Common myeloid progenitor, CD34-positive (primary cell): Measurements from ENCODE around the gene IFT74.

ENCODE experiments used
- CTCF ChIA-PET: fragments of 350-600 bp; sonication (Branson Sonifier 250); formaldehyde crosslinking; loops from one replicate; lab custom pipeline; 2021; ENCODE audit warnings: antibody characterized with exemption; lab: Charles Lee
- POLR2A ChIA-PET: fragments of 350-600 bp; sonication (Branson Sonifier 250); formaldehyde crosslinking; loops from one replicate; lab custom pipeline; 2021; ENCODE audit warnings: antibody characterized with exemption; lab: Charles Lee
- DNase-seq, 3 donors: peaks; one replicate each; pipeline versions ENCODE4 v3.0.0 to v3.0.0-alpha.2; 2013
- H3K27ac ChIP-seq, 2 experiments: 1 replicate in 1 of 2; 2 replicates in 1 of 2; pipeline ENCODE4 v1.7.0; 2013; ENCODE audit warnings: inconsistent platforms in 2 of 2, low read length in 2 of 2, mild to moderate bottlenecking in 2 of 2, low read depth in 1 of 2, moderate library complexity in 1 of 2; ENCODE audit not compliant: severe bottlenecking in 2 of 2, insufficient read depth in 1 of 2, poor library complexity in 1 of 2
- H3K27me3 ChIP-seq, 5 experiments: replicated peaks in 2 of 5; 1 replicate in 3 of 5; 2 replicates in 2 of 5; pipeline versions ENCODE4 v1.6.1 to v1.7.0; 2013; ENCODE audit warnings: low read length in 4 of 5, mild to moderate bottlenecking in 2 of 5, moderate library complexity in 2 of 5, inconsistent platforms in 1 of 5; ENCODE audit not compliant: insufficient read depth in 5 of 5, control insufficient read depth in 4 of 5
- H3K36me3 ChIP-seq, 4 experiments: 1 replicate in 2 of 4; 2 replicates in 2 of 4; pipeline versions ENCODE4 v1.6.1 to v1.7.0; 2013; ENCODE audit warnings: low read length in 3 of 4, control low read depth in 1 of 4, mild to moderate bottlenecking in 1 of 4; ENCODE audit not compliant: control insufficient read depth in 4 of 4, insufficient read depth in 4 of 4
- H3K4me1 ChIP-seq, 4 experiments: 1 replicate in 3 of 4; 2 replicates in 1 of 4; pipeline versions ENCODE4 v1.6.1 to v1.7.1; 2013; ENCODE audit warnings: low read length in 3 of 4, mild to moderate bottlenecking in 3 of 4, control low read depth in 1 of 4, inconsistent platforms in 1 of 4, moderate library complexity in 1 of 4; ENCODE audit not compliant: control insufficient read depth in 4 of 4, insufficient read depth in 4 of 4; ENCODE audit errors: control extremely low read depth in 1 of 4
- H3K4me3 ChIP-seq, 7 experiments: 1 replicate in 4 of 7; 2 replicates in 3 of 7; pipeline versions ENCODE4 v1.5.1 to v1.7.0; 2013; ENCODE audit warnings: mild to moderate bottlenecking in 7 of 7, low read length in 6 of 7, moderate library complexity in 6 of 7, inconsistent platforms in 2 of 7, low read depth in 2 of 7, control low read depth in 1 of 7; ENCODE audit not compliant: insufficient read depth in 4 of 7, control insufficient read depth in 1 of 7; ENCODE audit errors: extremely low read depth in 1 of 7
- H3K9me3 ChIP-seq, 5 experiments: 1 replicate in 4 of 5; 2 replicates in 1 of 5; pipeline versions ENCODE4 v1.6.1 to v1.7.1; 2013; ENCODE audit warnings: low read length in 4 of 5, mild to moderate bottlenecking in 2 of 5, inconsistent platforms in 1 of 5, low read depth in 1 of 5, moderate library complexity in 1 of 5; ENCODE audit not compliant: control insufficient read depth in 4 of 5, insufficient read depth in 2 of 5; ENCODE audit errors: control extremely low read depth in 1 of 5
- WGBS: methylation state at CpG from one replicate; pipeline ENCODE4 v1.1.5; 2013; ENCODE audit not compliant: insufficient coverage; 5-methylcytosine and 5-hydroxymethylcytosine counted together

IFT74 gene

GRCh38 chr9:26973989-26974388 is 17.8 kb downstream of the IFT74 start:
- CTCF ChIA-PET: interaction anchor here (1.3 to 2.4 kb wide), 3 partner anchors 81 to 116 kb away, joined by 3 to 5 read pairs (median 4); partner anchors contain the start of gene CAAP1
- Histone ChIP-seq H3K9me3 (peaks cover 0 to 4% (median 0%) of the 10 kb centered on the region in 5 experiments), H3K36me3 (peaks cover 2 to 12% (median 4%) of the 10 kb centered on the region in 4 experiments), H3K4me1 (no peaks in the 10 kb centered on the region), H3K27ac (no peak overlapping the region), H3K4me3 (no peak overlapping the region), H3K27me3 (no peaks in the 10 kb centered on the region)
- no peak for DNase-seq
- no CpG with 5 or more reads among the region's 5 CpGs for WGBS
- POLR2A ChIA-PET: no interaction called here

- H3K4me3 ChIP-seq: no peak overlapping the region
- H3K27ac ChIP-seq: no peak overlapping the region
- peaks cover 2 to 12% (median 4%) of the 10 kb centered on the region in 4 experiments for H3K36me3 ChIP-seq
- 97% methylated on average over 2 of the region's 4 CpGs for WGBS
- DNase-seq: no peak
- POLR2A ChIA-PET: no interaction called here
- H3K9me3 ChIP-seq: no peaks in the 10 kb centered on the region
- CTCF ChIA-PET: interaction anchor here (0.6 to 2.4 kb wide), 6 partner anchors 10 to 224 kb away, joined by 3 to 10 read pairs (median 4); partner anchors contain the start of gene CAAP1
- no peaks in the 10 kb centered on the region for H3K27me3 ChIP-seq
- no peaks in the 10 kb centered on the region for H3K4me1 ChIP-seq
These were observed 18.7 kb downstream of the IFT74 start for GRCh38 chr9:26974927-26975326.

GRCh38 chr9:26975728-26976707 is 19.8 kb downstream of the IFT74 start:
- no peaks in the 10 kb centered on the region for H3K27me3 ChIP-seq
- ChIA-PET CTCF (interaction anchor here (0.6 to 2.4 kb wide), 6 partner anchors 9 to 225 kb away, joined by 3 to 10 read pairs (median 4); no protein-coding TSS in a partner anchor), POLR2A (no interaction called here)
- peaks cover 2 to 17% (median 5%) of the 10 kb centered on the region in 4 experiments for H3K36me3 ChIP-seq
- WGBS: 96% methylated on average over 14 of the region's 18 CpGs
- H3K4me1 ChIP-seq: no peaks in the 10 kb centered on the region
- H3K9me3 ChIP-seq: no peaks in the 10 kb centered on the region
- DNase-seq: peak; percentile 45 to 64 (median 58)
- H3K4me3 ChIP-seq: no peak overlapping the region
- no peak overlapping the region for H3K27ac ChIP-seq

- no peak overlapping the region for H3K27ac ChIP-seq
- H3K4me3 ChIP-seq: no peak overlapping the region
- H3K4me1 ChIP-seq: no peaks in the 10 kb centered on the region
- no peaks in the 10 kb centered on the region for H3K27me3 ChIP-seq
- H3K9me3 ChIP-seq: no peaks in the 10 kb centered on the region
- ChIA-PET POLR2A (no interaction called here), CTCF (no interaction called here)
- peak in 1 of 3 donors; percentile 32 for DNase-seq
- H3K36me3 ChIP-seq: peaks cover 9 to 37% (median 13%) of the 10 kb centered on the region in 4 experiments
- WGBS: 83% methylated on average over 1 of the region's 1 CpG
These were observed 27.1 kb downstream of the IFT74 start for GRCh38 chr9:26983340-26983739.

DNA sequence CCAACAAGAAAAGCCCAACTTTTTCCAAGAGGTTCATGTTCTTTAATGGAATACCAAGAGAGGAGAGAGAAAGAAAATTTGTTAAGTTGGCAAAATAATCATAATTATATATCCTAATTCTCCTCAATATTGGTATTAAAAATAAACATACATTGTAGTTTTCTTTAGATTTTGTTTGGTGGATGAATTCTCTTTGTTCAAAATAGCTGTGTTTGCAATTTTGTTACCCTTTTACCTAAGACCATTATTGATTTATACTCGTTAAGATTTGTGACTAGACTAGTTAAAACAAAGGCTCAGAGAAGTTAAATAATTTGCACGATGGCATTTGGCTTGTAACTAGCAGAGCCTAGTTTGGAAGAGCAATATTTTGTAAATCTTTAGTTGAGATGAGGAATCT is 39.6 kb downstream of the IFT74 start:
- ChIA-PET CTCF (no interaction called here), POLR2A (no interaction called here)
- no peak for DNase-seq
- H3K27ac ChIP-seq: no peak overlapping the region
- H3K4me1 ChIP-seq: no peaks in the 10 kb centered on the region
- no peaks in the 10 kb centered on the region for H3K27me3 ChIP-seq
- no peaks in the 10 kb centered on the region for H3K9me3 ChIP-seq
- H3K4me3 ChIP-seq: no peak overlapping the region
- WGBS: 100% methylated on average over 1 of the region's 2 CpGs
- H3K36me3 ChIP-seq: peaks cover 0 to 12% (median 4%) of the 10 kb centered on the region in 4 experiments

DNA sequence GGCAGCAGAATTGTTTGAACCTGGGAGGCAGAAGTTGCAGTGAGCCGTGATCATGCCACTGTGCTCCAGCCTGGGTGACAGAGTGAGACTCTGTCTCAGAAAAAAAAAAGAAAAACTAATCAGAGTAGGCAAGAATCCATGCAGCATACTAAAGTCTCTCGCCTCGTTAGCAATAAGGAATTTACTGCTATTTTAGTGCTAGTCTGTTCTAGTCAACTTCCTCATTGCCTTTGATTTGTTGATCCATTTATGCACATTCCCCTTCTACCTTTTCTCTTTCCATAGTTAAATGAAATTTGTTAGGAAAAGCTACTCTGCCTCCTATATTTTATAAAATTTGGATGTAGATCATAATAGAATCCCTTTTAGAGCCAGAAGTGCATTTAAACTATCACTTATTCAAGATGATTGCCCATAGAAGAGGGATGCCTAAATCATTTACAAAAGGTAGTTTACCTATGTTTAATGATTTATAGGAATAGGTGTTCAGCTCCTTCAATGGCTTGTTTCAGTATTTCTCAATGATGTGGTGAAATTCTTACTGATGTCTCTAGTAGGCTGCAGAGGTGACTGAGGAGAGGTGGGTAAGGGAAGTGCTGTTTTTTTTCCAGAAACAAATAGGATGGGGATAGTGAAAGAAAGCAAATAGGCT is 47.3 kb downstream of the IFT74 start:
- CTCF ChIA-PET: no interaction called here
- H3K4me1 ChIP-seq: no peaks in the 10 kb centered on the region
- no peak overlapping the region for H3K27ac ChIP-seq
- H3K36me3 ChIP-seq: peaks cover 0 to 2% (median 0%) of the 10 kb centered on the region in 4 experiments
- POLR2A ChIA-PET: no interaction called here
- no peak overlapping the region for H3K4me3 ChIP-seq
- no peak for DNase-seq
- WGBS: 100% methylated on average over 1 of the region's 3 CpGs
- H3K27me3 ChIP-seq: no peaks in the 10 kb centered on the region
- H3K9me3 ChIP-seq: peaks cover 0 to 2% (median 0%) of the 10 kb centered on the region in 5 experiments
